Fibroblast of lung (primary cell): Measurements from ENCODE around the gene MMS22L.

ENCODE experiments used
- CTCF ChIP-seq, 2 donors: IDR thresholded peaks in 1 of 2; conservative IDR thresholded peaks in 1 of 2; 1 replicate in 1 of 2; 2 replicates in 1 of 2; pipeline ENCODE4 v1.5.1; 2011 to 2012; ENCODE audit warnings: low read length in 2 of 2, control low read depth in 1 of 2, inconsistent platforms in 1 of 2, low read depth in 1 of 2, mild to moderate bottlenecking in 1 of 2
- EZH2 ChIP-seq: IDR thresholded peaks from 2 replicates; pipeline ENCODE4 v1.5.1; 2012; ENCODE audit warnings: low read length, control low read depth, mild to moderate bottlenecking; ENCODE audit errors: missing control alignments

DNA sequence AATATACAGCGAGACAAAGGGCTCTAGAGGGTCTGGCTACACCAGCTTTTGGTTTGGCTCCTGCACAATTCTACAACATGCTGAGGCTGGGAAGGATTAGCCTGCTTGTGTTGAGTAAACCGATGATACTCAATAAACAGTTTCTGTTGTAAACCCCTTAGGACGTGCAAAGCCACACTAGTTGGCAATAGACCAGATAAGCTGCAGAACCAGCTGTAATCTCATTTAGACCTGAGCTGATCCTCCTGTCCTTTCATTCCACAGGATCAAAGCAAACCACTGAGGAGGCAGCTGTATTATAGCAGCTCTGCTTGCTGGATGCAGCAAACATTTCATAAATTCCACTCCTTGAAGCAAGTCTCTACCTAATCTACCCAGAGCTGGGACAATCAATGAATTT, 79.7 kb downstream of the MMS22L start:
- TF ChIP-seq CTCF (conservative IDR thresholded peaks at IDR 0.05 in 1 of 2, IDR thresholded peaks at IDR 0.05 in 1 of 2; ENCODE audit: low read depth in 1 of 2, low read length in 2 of 2) (no peak), EZH2 (no peak)
